Upper lobe of left lung (tissue), 4 donors: Measurements from ENCODE around the gene SLC49A3.

ENCODE experiments used
- CTCF ChIP-seq, 6 experiments: fragments of 450-650 bp in 4 of 6; fragments of 200-600 bp in 2 of 6; sonication (generic) in 2 of 6; IDR thresholded peaks; one replicate each; pipeline ENCODE4 v1.5.1; 2016 to 2019; ENCODE audit warnings: antibody characterized with exemption in 6 of 6
- POLR2A ChIP-seq, 4 donors: fragments of 450-650 bp; IDR thresholded peaks; one replicate each; pipeline ENCODE4 v1.5.1; 2016 to 2017; ENCODE audit warnings: antibody characterized with exemption in 4 of 4, mild to moderate bottlenecking in 2 of 4

GRCh38 chr4:653831-654502, 35.0 kb downstream of the SLC49A3 start:
- TF ChIP-seq CTCF (IDR thresholded peaks at IDR 0.05) (no peak), POLR2A (IDR thresholded peaks at IDR 0.05) (no peak)
